GM21576 (cell line): ENCODE data around the gene BICDL2.

ENCODE experiments used
- ATAC-seq: cut with Tn5 transposase; IDR thresholded peaks from one replicate; pipeline ENCODE4 v1.9.1; 2021; ENCODE audit warnings: mild to moderate bottlenecking, moderate library complexity; ENCODE audit not compliant: unreplicated experiment

Gene BICDL2

DNA sequence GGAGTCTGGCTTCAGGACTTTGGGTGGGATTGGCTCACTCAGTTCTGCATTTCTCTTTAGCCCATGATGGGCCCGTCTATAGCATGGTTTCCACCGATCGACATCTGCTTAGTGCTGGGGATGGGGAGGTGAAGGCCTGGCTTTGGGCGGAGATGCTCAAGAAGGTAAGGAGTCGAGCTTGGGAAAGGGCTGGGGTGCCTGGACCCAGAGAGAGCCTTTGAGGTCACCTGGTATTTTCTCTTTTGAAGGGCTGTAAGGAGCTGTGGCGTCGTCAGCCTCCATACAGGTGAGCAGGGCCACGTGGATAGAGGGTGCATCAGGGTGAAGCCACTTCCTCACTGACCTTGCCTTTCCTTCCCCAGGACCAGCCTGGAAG, 10.8 kb downstream of the BICDL2 start:
- ATAC-seq, result no peak

DNA sequence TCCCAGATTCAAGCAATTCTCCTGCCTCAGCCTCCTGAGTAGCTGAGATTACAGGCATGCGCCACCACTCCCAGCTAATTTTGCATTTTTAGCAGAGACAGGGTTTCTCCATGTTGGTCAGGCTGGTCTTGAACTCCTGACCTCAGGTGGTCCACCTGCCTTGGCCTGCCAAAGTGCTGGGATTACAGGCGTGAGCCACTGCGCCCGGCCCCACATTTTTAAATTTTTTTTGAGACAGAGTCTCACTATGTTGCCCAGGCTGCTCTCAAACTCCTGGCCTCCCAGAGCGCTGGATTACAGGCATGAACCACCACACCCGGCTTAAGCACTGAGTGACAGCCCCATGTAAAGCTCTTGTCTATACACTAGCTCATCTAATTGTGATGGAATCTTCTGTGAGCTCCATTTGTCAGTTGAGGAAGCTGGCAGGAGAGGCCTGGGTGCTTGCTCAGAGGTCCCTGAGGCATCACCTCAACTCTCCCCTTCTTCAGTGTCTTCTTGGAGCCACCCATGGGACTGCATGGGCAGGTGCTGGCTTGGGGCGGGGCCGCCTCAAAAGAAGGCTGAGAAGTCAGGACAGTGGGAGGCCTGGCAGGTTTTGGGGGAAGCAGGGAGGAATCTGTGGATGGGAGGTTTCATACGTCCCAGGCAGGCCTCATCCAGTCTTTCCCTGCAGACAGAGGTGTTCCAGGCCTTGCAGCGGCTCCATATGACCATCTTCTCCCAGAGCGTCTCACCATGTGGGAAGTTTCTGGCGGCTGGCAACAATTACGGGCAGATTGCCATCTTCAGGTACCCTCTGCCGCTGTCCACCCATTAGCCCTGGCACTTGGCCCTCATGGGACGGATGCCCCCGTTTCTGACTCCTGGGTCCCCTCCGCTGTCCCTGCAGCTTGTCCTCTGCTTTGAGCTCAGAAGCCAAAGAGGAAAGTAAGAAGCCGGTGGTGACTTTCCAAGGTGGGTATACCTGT, 11.4 kb downstream of the BICDL2 start:
- no peak for ATAC-seq

DNA sequence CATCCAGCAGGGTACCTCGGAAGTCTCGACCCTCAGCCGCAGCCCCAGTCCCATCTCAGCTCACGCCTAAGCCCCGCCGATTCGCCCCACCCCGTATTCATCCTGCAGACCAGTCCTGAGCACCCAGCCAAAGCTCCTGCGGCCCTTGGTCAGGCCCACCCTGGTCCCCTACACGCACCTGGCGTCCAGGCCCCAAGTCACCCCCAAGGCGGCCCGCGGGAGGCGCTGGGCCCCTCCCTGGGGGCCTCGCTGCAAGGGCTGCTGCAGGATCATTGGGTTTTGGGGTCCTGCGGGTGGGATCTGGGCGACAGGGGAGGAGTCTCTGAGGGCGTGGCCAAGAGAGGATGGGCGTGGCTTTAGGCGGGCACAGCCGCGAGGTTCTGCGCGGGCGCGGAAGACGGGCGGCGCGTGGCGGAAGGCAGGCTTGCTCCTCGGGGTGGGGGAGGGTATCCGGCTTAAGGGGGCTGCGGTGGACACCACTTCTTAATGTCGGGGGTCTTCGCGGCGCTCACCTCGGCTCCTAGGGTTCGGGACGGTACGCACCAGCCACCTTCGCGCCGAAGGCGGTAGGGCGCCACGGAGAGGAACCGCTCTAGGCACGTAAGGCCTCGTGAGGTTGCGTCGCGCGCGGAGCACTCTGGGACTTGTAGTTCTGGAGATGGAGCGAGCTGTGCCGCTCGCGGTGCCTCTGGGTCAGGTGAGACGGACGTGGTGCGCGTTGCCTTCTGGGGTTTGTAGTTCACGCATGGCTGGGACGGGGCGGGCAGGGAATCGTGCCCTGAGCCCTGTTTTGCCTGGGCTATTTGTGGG, 12.9 kb downstream of the BICDL2 start, which contains the start of the genes HCFC1R1 and THOC6:
Gene HCFC1R1, minus strand, starts transcription at position 274 of the 810 bp plus-strand sequence. Its CDS starts 1 bp downstream, at position 273.
Gene THOC6, plus strand, starts transcription at position 367 of the 810 bp plus-strand sequence. Its CDS starts 292 bp downstream, at position 659.
- ATAC-seq, result peak; percentile 71

GRCh38 chr16:3023415-3023668, 13.4 kb downstream of the BICDL2 start:
- ATAC-seq, result no peak

GRCh38 chr16:3022684-3023414, 13.9 kb downstream of the BICDL2 start:
- no peak for ATAC-seq

- ATAC-seq, result no peak
These were observed 14.5 kb downstream of the BICDL2 start for GRCh38 chr16:3022208-3022683.

DNA sequence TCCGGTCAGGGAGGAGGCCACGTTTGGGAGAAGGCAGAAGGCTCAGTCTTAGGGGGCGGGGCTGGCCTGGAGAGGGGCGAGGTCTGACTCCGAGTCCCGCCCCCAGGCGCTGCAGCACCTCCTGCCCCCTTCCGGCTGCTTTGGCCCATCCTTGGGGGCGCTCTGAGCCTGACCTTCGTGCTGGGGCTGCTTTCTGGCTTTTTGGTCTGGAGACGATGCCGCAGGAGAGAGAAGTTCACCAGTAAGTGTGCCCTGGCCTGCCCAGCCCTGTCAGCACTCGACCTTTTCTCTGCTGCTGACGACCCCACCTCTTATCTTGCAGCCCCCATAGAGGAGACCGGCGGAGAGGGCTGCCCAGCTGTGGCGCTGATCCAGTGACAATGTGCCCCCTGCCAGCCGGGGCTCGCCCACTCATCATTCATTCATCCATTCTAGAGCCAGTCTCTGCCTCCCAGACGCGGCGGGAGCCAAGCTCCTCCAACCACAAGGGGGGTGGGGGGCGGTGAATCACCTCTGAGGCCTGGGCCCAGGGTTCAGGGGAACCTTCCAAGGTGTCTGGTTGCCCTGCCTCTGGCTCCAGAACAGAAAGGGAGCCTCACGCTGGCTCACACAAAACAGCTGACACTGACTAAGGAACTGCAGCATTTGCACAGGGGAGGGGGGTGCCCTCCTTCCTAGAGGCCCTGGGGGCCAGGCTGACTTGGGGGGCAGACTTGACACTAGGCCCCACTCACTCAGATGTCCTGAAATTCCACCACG, 15.1 kb downstream of the BICDL2 start:
- ATAC-seq, result no peak

- ATAC-seq, result no peak
These were observed 15.9 kb downstream of the BICDL2 start for GRCh38 chr16:3020604-3021448.

DNA sequence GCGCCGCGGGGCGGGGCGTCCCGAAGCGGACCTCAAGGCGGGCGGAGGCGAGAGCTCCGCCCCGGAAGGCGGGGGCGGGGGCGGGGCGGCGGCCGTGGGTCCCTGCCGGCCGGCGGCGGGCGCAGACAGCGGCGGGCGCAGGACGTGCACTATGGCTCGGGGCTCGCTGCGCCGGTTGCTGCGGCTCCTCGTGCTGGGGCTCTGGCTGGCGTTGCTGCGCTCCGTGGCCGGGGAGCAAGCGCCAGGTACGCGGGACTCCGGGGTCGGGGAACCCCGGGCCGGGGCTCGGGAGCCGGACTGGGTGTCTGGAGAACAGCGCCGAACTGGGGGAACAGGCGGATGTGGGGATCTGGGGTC, 16.5 kb downstream of the BICDL2 start, which contains the start of gene TNFRSF12A:
Gene TNFRSF12A, plus strand, starts transcription at position 122 of the 357 bp plus-strand sequence. Its CDS starts 30 bp downstream, at position 152.
- ATAC-seq, result no peak

DNA sequence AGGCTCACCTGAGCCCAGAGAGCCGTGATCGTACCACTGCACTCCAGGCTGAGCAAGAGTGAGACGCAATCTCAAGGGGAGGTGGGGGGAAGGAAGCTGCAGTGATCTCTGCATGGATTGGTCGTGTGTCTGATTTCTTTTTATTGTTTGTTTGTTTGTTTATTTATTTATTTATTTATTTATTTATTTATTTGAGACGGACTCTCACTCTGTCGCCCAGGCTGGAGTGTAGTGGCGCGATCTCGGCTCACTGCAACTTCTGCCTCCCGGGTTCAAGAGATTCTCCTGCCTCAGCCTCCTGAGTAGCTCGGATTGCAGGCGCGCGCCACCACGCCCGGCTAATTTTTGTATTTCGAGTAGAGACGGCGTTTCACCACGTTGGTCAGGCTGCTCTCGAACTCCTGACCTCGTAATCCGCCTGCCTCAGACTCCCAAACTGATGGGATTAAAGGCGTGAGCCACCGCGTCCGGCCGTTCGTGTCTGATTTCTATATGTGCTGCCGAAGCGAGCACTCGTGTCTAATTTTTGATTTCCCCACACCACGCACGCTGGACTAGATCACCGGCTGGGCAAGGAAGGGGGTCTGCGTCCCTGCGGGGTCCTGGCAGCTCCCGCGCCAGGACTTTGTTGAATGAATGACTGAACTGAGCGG, 17.0 kb downstream of the BICDL2 start:
- no peak for ATAC-seq

DNA sequence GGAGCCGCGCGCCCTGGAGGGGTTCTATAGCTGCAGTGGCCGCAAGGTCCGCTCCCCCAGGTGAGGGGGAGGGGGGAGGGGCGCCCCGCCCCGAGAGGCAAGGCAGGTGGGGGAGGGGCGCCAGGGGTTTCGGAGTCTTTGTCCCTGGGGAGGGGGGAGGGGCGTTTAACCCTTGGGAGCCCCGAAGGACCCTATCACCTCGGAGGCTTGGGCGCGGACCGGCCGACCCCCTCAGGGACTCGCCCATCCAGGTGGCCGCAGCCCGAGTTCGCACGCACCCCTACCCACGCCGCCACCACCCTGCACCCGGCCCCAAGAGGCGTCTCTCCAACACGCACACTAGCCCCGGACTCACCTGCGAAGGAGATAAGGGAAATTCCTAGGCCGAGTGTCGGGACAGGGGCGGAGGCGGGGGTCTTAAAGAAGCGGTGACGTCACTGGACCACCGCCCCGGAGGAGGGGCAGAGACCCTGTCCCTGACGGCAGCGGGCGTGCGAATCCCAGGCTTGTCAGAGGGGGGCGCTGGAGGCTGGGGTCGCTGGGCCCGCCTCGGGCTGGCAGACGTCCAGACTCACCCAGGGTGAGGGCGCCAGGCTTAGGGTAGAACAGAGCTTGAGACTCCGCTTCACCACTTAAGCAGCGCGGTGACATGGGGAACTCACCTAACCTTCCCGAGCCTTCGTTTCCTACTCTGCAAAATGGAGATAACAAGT, 18.8 kb downstream of the BICDL2 start, which contains the start of gene CLDN6:
Gene CLDN6, minus strand, starts transcription at position 390 of the 713 bp plus-strand sequence. CDS start 2,162 bp downstream, outside the sequence.
- ATAC-seq, result no peak

DNA sequence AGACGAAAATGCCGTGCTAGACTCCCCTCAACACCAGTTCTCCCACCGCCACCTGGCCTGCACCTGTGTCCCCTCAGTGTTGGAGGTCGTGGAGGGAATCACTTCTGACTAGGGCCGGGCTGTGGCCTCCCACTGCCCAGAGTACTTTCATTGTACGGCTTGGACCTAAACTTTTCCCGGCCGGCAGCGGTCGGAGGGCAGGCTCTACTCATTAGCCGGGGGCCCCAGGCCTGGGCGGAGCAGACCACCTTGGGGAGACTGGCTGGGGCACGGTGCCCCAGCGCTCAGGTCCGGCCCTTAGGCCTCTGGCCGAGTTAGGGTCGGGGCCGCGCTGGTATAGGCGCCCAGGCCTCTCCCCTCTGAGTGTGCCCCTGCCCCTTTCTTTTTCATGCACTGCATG, 19.4 kb downstream of the BICDL2 start:
- no peak for ATAC-seq

DNA sequence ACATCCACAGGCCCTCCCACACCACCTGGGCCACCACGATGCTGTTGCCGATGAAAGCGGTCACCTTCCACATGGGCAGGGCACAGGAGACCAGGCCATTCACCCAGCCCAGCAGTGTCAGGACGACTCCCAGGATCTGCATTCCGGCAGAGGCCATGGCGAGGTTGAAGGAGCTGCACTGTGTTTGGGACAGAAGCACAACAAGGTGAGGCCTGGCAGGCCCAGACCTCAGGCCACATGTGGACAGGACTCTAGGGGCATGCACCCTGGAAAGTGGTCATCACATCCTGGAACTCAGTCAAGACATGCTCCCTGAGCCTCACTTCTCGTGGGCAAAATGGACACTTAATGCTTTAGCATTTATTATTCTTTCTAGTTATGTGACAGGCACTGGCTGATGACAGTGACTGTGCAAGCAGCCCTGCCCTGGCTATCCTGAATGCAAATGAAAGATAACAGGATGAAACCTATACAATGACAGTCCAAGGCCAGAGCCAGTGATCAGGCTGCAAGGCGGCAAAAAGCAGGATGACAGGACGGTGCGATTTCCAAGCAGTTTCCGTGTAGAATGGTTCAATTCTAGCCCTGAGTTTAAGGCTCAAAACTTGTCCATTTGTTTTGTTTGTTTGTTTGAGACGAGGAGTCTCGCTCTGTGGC, 20.8 kb downstream of the BICDL2 start:
- no peak for ATAC-seq

DNA sequence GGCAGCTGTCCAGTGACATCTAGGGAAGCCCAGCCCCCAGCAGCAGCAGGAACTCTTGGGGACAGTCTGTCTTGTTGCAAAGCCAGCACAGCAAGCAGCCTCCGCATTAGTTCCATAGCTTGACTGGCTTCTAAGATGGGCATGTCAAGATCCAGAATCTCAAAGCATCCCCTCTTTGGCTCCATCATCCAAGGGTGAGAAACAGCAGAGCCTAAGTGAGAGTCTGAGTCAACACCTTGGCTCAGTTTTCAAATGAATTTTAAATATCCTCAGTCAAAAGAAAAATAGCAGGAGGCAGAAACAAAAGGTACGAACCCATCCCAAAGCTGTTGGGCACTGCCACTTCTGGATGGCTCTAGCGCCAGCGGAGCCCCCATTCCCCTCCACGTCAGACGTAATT, 21.8 kb downstream of the BICDL2 start:
- no peak for ATAC-seq

DNA sequence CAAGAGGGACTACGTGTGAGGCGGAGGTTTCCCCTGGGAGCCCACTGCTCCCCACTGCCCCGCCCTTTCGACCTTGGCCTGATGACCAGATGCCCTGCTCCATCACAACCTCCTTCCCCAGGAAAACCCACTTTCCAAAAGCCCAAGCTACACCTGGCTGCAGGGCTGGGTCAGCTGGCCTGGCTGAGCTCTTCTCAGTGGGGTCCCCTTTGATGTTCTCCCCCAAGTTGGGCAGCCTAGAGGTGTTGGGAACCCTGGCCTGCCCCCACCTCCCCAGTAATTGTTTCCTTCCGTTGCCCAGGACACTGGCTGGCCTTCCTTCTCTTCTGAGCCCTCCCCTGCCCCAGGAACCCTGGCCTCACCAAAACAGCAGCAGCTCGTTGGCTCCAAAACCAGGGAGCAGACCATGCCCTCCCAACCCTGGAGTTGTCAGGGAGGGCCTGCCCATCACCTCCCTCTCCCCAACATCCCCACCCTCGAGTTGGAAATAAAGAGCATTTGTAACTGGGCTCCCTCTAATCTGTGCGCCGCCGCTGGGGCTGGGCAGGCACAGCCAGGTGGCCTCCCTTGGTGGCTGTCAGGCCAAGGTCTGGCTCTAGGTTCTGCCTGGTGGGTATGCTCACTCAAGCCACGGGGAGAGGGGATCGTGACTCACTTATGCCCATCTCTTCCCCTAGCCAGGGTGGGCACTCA, 22.6 kb downstream of the BICDL2 start:
- no peak for ATAC-seq

DNA sequence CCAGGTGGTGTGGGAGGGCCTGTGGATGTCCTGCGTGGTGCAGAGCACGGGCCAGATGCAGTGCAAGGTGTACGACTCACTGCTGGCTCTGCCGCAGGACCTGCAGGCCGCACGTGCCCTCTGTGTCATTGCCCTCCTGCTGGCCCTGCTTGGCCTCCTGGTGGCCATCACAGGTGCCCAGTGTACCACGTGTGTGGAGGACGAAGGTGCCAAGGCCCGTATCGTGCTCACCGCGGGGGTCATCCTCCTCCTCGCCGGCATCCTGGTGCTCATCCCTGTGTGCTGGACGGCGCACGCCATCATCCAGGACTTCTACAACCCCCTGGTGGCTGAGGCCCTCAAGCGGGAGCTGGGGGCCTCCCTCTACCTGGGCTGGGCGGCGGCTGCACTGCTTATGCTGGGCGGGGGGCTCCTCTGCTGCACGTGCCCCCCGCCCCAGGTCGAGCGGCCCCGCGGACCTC, 23.2 kb downstream of the BICDL2 start:
- ATAC-seq, result no peak
